ENCODE results near the gene RNGTT.
"Not testable (repeated sequence)": the region's sequence is repeated elsewhere in the genome, so short reads cannot be mapped to it uniquely, and the experiment has no call there.

The RNGTT gene

GRCh38 chr6:88763160-88763559 is 200.3 kb downstream of the RNGTT start:
- intact Hi-C loops (cut with DNase I): no loop called here
- DNase-seq: no peak

DNA sequence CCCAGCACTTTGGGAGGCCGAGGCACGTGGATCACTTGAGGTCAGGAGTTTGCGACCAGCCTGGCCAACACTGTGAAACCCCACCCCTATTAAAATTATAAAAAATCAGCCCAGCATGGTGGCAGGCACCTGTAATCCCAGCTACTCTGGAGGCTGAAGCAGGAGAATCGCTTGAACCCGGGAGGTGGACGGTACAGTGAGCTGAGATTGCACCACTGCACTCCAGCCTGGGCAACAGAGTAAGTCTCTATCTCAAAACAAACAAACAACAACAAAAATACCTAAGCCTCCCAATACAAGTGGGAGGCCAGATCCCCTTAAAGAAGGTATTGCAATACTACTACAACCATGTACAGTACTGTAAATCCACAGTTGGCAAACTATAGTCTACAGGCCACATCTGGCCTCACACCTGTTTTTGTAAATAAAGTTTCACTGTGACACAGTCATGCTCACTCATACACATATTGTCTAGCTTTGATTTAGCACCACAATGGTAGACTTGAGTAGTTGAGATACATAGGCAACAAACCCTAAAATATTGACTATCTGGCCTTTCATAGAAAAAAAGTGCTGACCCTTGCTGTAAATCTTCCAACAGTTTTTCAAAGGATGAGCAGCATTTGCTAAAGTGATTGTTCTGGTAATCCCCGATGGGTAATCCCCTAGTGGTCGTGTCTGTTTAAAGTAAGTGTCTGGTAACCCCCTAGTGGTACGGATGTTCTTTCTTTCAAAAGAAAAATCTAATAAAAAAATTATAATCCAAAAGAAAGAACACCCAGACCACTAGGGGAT is 202.0 kb downstream of the RNGTT start:
- intact Hi-C loops (cut with DNase I): no loop called here

GRCh38 chr6:88760091-88760490 is 203.3 kb downstream of the RNGTT start:
- intact Hi-C loops (cut with DNase I): no loop called here
- DNase-seq: no peak

More for the DNA sequence above, 202.0 kb downstream of the RNGTT start:
- DNase-seq: no peak

- DNase-seq: no peak
- intact Hi-C loops (cut with DNase I): no loop called here
These were observed 212.5 kb downstream of the RNGTT start for GRCh38 chr6:88750936-88751335.

DNA sequence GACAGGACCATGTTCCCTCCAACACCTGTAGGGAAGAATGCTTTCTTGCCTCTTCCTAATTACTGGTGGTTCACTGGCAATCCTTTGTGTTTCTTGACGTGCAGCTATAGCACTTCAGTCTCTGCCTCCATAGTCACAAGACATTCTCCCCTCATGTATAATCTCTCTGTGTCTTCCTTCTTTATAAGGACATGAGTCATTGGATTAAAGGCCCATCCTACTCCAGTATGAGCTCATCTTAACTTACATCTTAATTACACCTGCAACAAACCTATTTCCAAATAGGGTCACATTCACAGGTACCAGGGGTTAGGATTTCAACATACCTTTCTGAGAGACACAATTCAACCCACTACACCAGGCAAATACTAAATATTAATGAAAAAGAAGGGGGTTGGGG is 213.6 kb downstream of the RNGTT start:
- no peak for DNase-seq
- intact Hi-C loops (cut with DNase I): no loop called here

DNA sequence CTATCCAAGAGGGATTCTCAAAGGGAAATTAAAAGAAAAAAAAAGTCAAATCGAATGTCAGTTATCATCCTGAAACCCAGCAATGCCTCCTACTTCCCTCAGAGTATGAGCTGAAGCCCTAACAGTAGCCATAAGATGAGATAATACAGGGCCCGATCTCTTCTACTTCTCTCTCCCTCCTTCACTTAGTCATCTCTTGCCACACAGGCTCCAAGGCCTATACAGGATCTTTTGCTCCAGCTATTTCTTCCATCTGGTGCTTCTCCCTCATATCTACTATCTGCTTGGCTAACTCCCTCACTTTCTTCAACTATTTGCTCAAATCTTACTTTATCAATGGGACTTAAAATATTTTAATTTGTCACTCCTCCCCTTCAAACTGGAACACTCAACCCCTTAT is 215.3 kb downstream of the RNGTT start:
- intact Hi-C loops (cut with DNase I): no loop called here
- no peak for DNase-seq

- no peak for DNase-seq
- intact Hi-C loops (cut with DNase I): no loop called here
These were observed 221.5 kb downstream of the RNGTT start for GRCh38 chr6:88741939-88742338.

GRCh38 chr6:88741071-88741470 is 222.3 kb downstream of the RNGTT start:
- intact Hi-C loops (cut with DNase I): no loop called here
- no peak for DNase-seq

DNA sequence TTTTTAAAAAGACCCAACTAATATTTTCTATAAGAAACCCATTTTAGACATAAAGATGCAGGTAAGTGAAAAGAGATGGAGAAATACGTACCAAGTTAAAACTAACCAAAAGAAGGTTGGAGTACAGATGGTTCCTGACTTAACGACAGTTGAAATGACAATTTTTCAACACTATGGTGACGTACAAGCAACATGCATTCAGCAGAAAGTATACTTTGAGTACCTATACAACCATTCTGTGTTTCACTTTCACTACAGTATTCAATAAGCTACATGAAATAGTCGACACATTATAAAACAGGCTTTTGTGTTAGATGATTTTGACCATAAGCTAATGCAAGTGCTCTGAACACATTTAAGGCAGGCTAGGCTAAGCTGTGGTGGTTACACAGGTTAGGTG is 228.9 kb downstream of the RNGTT start:
- intact Hi-C loops (cut with DNase I): no loop called here
- no peak for DNase-seq

DNA sequence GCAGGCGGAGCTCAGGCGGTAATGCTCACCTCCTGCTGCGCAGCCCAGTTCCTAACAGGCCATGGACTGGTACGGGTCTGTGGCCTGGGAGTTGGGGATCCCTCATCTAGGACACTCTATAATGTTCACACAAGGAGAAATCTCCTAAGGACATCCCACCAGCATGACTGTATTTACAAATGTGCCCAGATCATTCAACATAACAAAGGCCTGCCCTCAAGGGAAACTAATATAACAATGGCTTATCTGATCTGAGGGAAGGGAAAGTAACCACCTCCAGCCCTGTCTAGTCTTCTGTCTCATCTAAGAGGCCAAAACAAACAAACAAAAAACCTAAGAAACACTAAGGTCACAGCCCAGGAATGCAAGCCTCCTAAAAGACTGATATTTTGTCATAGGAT is 232.8 kb downstream of the RNGTT start:
- intact Hi-C loops (cut with DNase I): no loop called here
- no peak for DNase-seq

DNA sequence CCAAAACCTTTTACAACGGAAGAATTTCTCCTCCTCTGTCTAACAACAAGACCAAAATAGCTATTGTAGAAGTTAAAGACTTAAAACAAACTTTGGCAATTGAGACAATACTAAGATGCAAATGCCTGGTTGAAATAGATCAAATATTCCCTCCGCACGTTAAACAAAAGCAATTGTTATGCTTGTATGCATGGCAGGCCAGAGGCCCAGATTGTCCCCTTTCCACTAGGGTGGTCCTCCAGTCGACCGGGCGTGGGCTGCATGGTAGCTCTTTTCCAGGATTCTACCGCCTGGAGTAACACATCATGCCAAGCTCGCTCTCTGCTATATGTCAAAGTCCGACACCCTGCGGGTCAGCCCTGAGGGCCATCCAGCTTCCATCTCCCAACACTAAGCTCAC is 234.7 kb downstream of the RNGTT start:
- DNase-seq: no peak
- intact Hi-C loops (cut with DNase I): no loop called here

GRCh38 chr6:88726409-88726808 is 237.0 kb downstream of the RNGTT start:
- intact Hi-C loops (cut with DNase I); DNase-seq: not testable (repeated sequence)

- intact Hi-C loops (cut with DNase I): no loop called here
- DNase-seq: peak in 7 of 42 donors; percentile 2 to 37 (median 7)
These were observed 238.1 kb downstream of the RNGTT start for GRCh38 chr6:88725111-88725975.

DNA sequence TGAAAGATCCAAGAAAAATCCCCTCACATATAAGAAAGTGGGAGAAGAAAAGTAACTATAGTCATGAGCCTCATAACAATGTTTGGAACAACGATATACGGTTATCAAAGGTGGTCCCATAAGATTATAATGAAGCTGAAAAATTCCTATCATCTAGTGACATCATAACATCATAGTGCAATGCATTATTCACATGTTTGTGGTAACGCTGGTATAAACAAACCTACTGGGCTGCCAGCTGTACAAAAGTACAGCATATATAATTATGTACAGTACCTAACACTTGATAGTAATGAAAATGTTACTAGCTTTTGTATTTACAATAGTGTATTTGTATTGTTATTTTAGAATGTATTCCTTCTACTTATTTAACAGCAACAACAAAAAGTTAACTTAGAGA is 240.7 kb downstream of the RNGTT start:
- intact Hi-C loops (cut with DNase I): no loop called here
- no peak for DNase-seq

- DNase-seq; intact Hi-C loops (cut with DNase I): not testable (repeated sequence)
These were observed 247.0 kb downstream of the RNGTT start for GRCh38 chr6:88716399-88716798.

DNA sequence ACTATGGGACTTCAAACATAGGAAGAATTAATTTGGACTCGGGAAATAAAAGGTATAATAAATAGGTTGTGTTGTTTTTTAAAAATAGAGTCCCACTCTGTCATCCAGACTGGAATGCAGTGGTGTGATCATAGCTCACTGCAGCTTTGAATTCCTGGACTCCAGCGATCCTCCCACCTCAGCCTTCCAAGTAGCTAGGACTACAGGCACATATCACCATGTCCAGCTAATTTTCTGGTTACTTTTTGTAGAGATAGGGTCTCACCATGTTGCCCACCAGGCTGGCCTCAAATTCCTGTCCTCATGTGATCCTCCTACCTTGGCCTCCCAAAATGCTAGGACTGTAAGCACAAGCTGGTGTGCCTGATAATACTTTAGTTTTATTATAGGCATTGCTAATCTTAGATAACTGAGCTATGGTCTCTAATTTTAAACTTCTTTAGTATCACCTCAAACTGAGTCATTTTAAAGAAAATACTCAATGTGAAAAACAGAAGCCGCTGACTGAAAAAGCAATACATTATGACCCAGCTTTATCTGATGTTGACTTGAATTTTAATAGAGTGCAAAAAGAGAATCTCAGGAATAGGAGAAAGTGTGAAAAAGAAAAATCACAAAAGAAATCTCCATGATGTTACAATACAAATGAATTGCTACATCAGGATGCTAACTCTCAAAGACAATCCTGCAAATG is 251.0 kb downstream of the RNGTT start:
- intact Hi-C loops (cut with DNase I): no loop called here
- DNase-seq: no peak

DNA sequence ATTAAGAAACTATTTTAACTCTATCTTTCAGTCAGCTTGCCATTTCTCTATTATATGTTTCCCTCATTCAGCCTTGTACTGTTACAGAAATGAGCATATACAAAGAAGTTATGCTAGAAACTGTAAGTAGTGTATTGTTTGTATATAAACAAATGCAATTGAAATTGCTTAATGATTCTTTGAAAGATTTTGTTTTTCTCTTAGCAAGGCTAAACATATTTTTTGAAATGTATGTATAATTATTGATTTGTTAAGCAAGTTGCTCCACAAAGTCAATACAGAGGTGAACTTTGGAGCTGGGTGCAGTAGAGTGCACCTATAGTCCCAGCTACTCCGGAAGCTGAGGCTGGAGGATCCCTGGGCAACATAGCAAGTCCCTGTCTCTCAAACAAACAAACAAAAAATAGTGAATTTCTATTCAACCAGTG is 253.6 kb downstream of the RNGTT start:
- no peak for DNase-seq
- intact Hi-C loops (cut with DNase I): no loop called here

- intact Hi-C loops (cut with DNase I): no loop called here
- no peak for DNase-seq
These were observed 255.1 kb downstream of the RNGTT start for GRCh38 chr6:88708197-88708744.

- intact Hi-C loops (cut with DNase I): no loop called here
- DNase-seq: no peak
These were observed 257.8 kb downstream of the RNGTT start for GRCh38 chr6:88705601-88706000.

DNA sequence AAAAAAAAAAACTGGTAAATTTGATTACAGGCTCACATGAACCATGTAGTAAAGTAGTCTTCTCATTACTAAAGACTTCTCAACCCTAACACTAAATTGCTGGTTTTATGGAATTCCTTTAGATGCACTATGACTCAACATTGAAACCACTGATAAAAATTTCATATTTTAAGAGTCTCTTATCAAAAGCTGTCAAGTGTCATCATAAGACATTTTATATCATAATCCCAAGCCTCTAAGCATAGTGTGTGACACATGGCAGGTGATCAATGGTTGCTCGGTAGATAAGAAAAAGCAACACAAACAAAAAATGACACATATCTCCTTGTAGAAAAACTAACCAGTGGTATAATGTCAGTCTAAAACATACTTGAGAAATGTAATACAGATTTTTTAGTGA is 258.4 kb downstream of the RNGTT start:
- DNase-seq: no peak
- intact Hi-C loops (cut with DNase I): no loop called here

All from head of caudate nucleus (tissue), 42 donors.